SK-N-SH (cell line): Measurements from ENCODE around the gene GLIS1. TPM values are rescaled to one million over a fixed set of nuclear protein-coding genes. Genes with fewer than 3 reads are reported as not detected.

Experiments
- CTCF ChIA-PET: fragments of 300-600, 350-600 bp; formaldehyde crosslinking; extraction: SDS; loops from one replicate; lab custom pipeline; 2021; lab: Yijun Ruan, JAX
- POLR2A ChIA-PET: fragments of 350-600 bp; sonication (Branson Sonifier 250); formaldehyde crosslinking; extraction: SDS; loops from one replicate; lab custom pipeline; 2020; ENCODE audit warnings: antibody characterized with exemption, inconsistent platforms; lab: Yijun Ruan, JAX
- DNase-seq: peaks from one replicate; pipeline ENCODE4 v3.0.0; 2012
- H2AFZ ChIP-seq: fragments of 200-600 bp; sonication (generic); 2 replicates; pipeline ENCODE4 v1.8.1; 2016; ENCODE audit warnings: antibody characterized with exemption, mild to moderate bottlenecking, low read depth
- H3F3A ChIP-seq: fragments of 200-600 bp; sonication (generic); replicated peaks from 2 replicates; pipeline ENCODE3; 2016; ENCODE audit warnings: antibody characterized with exemption, mild to moderate bottlenecking; ENCODE audit not compliant: insufficient read depth
- H3K27ac ChIP-seq, 2 experiments: fragments of 200-500 bp in 1 of 2; fragments of 200-600 bp in 1 of 2; sonication (Bioruptor generic) in 1 of 2; sonication (generic), shearing (Covaris generic) in 1 of 2; 2 replicates each; pipeline versions ENCODE4 v1.5.1 to v1.6.1; 2014 to 2016; ENCODE audit warnings: low read depth in 2 of 2, inconsistent platforms in 1 of 2, low read length in 1 of 2, mild to moderate bottlenecking in 1 of 2, mixed read lengths in 1 of 2
- H3K27me3 ChIP-seq: fragments of 200-600 bp; sonication (generic), shearing (Covaris generic); 2 replicates; pipeline ENCODE4 v1.6.1; 2016; ENCODE audit warnings: mixed run types; ENCODE audit not compliant: insufficient read depth
- H3K36me3 ChIP-seq, 2 experiments: fragments of 200-500 bp in 1 of 2; fragments of 200-600 bp in 1 of 2; sonication (Bioruptor generic) in 1 of 2; sonication (generic) in 1 of 2; replicated peaks in 1 of 2; 2 replicates each; pipeline versions ENCODE3 to v1.5.1; 2014 to 2016; ENCODE audit warnings: low read length in 1 of 2, mild to moderate bottlenecking in 1 of 2; ENCODE audit not compliant: insufficient read depth in 2 of 2, control insufficient read depth in 1 of 2
- H3K4me1 ChIP-seq, 2 experiments: fragments of 200-500 bp in 1 of 2; fragments of 200-600 bp in 1 of 2; sonication (Bioruptor generic) in 1 of 2; sonication (generic), shearing (Covaris generic) in 1 of 2; 2 replicates each; pipeline versions ENCODE4 v1.5.1 to v1.6.1; 2014 to 2016; ENCODE audit warnings: low read depth in 1 of 2, low read length in 1 of 2, mixed run types in 1 of 2; ENCODE audit not compliant: insufficient read depth in 2 of 2, control insufficient read depth in 1 of 2
- H3K4me2 ChIP-seq: fragments of 200-600 bp; sonication (generic), shearing (Covaris generic); 2 replicates; pipeline ENCODE4 v1.6.1; 2017; ENCODE audit warnings: mixed run types
- H3K4me3 ChIP-seq, 2 experiments: fragments of 200-500 bp in 1 of 2; fragments of 200-600 bp in 1 of 2; sonication (Bioruptor generic) in 1 of 2; sonication (generic), shearing (Covaris generic) in 1 of 2; 2 replicates each; pipeline versions ENCODE4 v1.5.1 to v1.8.1; 2014 to 2016; ENCODE audit warnings: low read depth in 2 of 2, inconsistent platforms in 1 of 2, low read length in 1 of 2, mild to moderate bottlenecking in 1 of 2, mixed read lengths in 1 of 2, moderate library complexity in 1 of 2
- H3K79me2 ChIP-seq: fragments of 200-600 bp; sonication (generic); 2 replicates; pipeline ENCODE4 v1.8.1; 2017; ENCODE audit warnings: mild to moderate bottlenecking; ENCODE audit not compliant: insufficient read depth
- H3K9ac ChIP-seq: fragments of 200-600 bp; sonication (generic); 2 replicates; pipeline ENCODE4 v1.6.1; 2017; ENCODE audit warnings: mixed run types
- H3K9me2 ChIP-seq: fragments of 200-600 bp; sonication (generic); 2 replicates; pipeline ENCODE4 v1.6.1; 2017; ENCODE audit warnings: mixed run types
- H3K9me3 ChIP-seq: fragments of 200-600 bp; sonication (generic); 2 replicates; pipeline ENCODE4 v1.6.1; 2017; ENCODE audit warnings: mixed run types, mild to moderate bottlenecking, moderate library complexity
- H4K20me1 ChIP-seq: fragments of 200-600 bp; sonication (generic); 2 replicates; pipeline ENCODE4 v1.6.1; 2017; ENCODE audit warnings: mild to moderate bottlenecking, mixed run types; ENCODE audit not compliant: insufficient read depth
- CHD2 ChIP-seq: fragments of 150-350 bp; IDR thresholded peaks from 2 replicates; pipeline ENCODE4 v1.6.1; 2018; ENCODE audit warnings: low read length; ENCODE audit not compliant: partially characterized antibody
- ELF1 ChIP-seq: IDR thresholded peaks from 2 replicates; pipeline ENCODE4 v1.4.0; 2012
- EZH2phosphoT487 ChIP-seq: fragments of 200-600 bp; sonication (generic); IDR thresholded peaks from 2 replicates; pipeline ENCODE4 v1.6.1; 2017; ENCODE audit warnings: low read depth, mixed run types, mild to moderate bottlenecking, antibody characterized with exemption, moderate library complexity, borderline replicate concordance
- FOSL2 ChIP-seq: IDR thresholded peaks from 2 replicates; pipeline ENCODE4 v1.4.0; 2012; ENCODE audit warnings: low read depth, mild to moderate bottlenecking, moderate library complexity, borderline replicate concordance
- JUND ChIP-seq: IDR thresholded peaks from 2 replicates; pipeline ENCODE4 v1.4.0; 2012
- POLR2AphosphoS5 ChIP-seq: IDR thresholded peaks from 2 replicates; pipeline ENCODE4 v1.6.1; 2012; ENCODE audit warnings: low read depth, low read length
- RCOR1 ChIP-seq: fragments of 150-350 bp; IDR thresholded peaks from 2 replicates; pipeline ENCODE4 v1.6.1; 2017; ENCODE audit warnings: antibody characterized with exemption, low read length
- RFX5 ChIP-seq: IDR thresholded peaks from 2 replicates; pipeline ENCODE4 v1.6.1; 2012; ENCODE audit warnings: mild to moderate bottlenecking, improper control_type of control experiment, low read length
- RXRA ChIP-seq: IDR thresholded peaks from 2 replicates; pipeline ENCODE4 v1.4.0; 2012; ENCODE audit warnings: low read depth, mild to moderate bottlenecking, borderline replicate concordance
- SIN3A ChIP-seq: IDR thresholded peaks from 2 replicates; pipeline ENCODE4 v1.6.1; 2012; ENCODE audit warnings: low read depth, mild to moderate bottlenecking, low read length, moderate library complexity, borderline replicate concordance
- SMC3 ChIP-seq: IDR thresholded peaks from 2 replicates; pipeline ENCODE4 v1.6.1; 2012; ENCODE audit warnings: low read depth, low read length, improper control_type of control experiment
- TAF1 ChIP-seq: IDR thresholded peaks from 2 replicates; pipeline ENCODE4 v1.6.1; 2012; ENCODE audit warnings: low read depth, mild to moderate bottlenecking, low read length, moderate library complexity, borderline replicate concordance
- TCF12 ChIP-seq: IDR thresholded peaks from 2 replicates; pipeline ENCODE4 v1.4.0; 2012
- WGBS: methylation state at CpG from one replicate; pipeline ENCODE4 v1.1.6; 2017; ENCODE audit warnings: low lambda C conversion rate; 5-methylcytosine and 5-hydroxymethylcytosine counted together
- polyA plus RNA-seq, 3 experiments: library from polyadenylated mRNA; depleted of rRNA; stranded (reverse); fragments of >200 nt; gene quantifications; 2 replicates each; pipeline ENCODE4 v1.2.3, GENCODE V29; 2012
- TF ChIP-seq, protein P1 (sequence below): IDR thresholded peaks from 2 replicates; pipeline ENCODE4 v1.4.0; 2012; ENCODE audit warnings: low read depth, borderline replicate concordance
- TF ChIP-seq, protein P2 (sequence below): IDR thresholded peaks from 2 replicates; pipeline ENCODE4 v1.6.1; 2012; ENCODE audit warnings: mild to moderate bottlenecking, low read depth, low read length, moderate library complexity
- TF ChIP-seq, protein P3 (sequence below): fragments of 150-350 bp; IDR thresholded peaks from 2 replicates; pipeline ENCODE4 v1.6.1; 2017; ENCODE audit warnings: antibody characterized with exemption, low read length, low read depth, borderline replicate concordance
- TF ChIP-seq, protein P4 (sequence below): IDR thresholded peaks from 2 replicates; pipeline ENCODE4 v1.4.0; 2012; ENCODE audit warnings: low read depth, borderline replicate concordance

GLIS1 gene
- polyA plus RNA-seq, 1 of the 3 experiments (the other 2 are of a cell fraction): 0.13 TPM

DNA sequence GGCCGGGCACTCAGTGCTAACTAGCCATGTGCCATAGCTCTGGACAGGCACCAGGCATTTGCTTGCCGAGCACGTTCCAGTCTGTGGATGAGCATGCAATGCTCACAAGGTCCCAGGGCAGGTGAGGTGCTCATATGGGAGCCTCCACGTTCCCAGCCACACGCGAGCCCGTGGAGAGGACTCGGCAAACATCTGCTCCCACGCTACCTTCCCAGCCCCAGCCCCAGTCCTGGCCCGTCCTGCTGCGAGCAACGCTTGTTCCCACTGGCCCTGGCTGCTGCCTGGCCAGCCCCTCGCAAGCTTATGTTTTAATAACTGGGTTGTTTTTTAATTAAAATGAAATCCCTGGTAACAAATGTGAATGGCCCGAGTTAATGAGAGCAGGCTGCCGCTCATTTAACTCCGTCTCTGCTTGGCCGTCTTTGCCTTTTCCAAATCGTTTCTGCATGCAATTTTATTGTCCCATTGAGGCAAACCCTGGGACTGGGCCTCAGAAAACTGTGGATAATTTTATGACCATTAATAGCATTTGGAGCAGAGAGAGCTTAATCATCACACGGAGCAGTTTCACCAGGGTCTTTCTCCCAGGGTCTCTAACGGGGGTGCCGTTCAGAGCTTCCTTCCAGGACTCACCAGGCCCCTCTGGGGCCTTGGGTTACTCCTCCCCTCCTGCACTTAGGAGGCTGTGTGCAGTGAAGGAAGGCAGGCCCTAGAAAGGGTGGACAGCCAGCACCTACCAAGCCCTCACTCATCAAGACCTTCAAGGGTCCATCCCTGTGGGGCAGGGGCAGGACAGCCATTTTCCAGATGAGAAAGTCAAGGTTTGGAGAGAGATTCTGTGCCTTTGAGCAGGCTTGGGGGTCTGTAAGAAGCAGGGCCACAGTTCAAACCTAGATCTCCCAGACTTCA is 136.8 kb downstream of the GLIS1 start (continued):
- TF ChIP-seq, protein P1, sequence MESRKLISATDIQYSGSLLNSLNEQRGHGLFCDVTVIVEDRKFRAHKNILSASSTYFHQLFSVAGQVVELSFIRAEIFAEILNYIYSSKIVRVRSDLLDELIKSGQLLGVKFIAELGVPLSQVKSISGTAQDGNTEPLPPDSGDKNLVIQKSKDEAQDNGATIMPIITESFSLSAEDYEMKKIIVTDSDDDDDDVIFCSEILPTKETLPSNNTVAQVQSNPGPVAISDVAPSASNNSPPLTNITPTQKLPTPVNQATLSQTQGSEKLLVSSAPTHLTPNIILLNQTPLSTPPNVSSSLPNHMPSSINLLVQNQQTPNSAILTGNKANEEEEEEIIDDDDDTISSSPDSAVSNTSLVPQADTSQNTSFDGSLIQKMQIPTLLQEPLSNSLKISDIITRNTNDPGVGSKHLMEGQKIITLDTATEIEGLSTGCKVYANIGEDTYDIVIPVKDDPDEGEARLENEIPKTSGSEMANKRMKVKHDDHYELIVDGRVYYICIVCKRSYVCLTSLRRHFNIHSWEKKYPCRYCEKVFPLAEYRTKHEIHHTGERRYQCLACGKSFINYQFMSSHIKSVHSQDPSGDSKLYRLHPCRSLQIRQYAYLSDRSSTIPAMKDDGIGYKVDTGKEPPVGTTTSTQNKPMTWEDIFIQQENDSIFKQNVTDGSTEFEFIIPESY: no peak
- no peak for TF ChIP-seq ELF1
- no peak for TF ChIP-seq CHD2
- TF ChIP-seq, protein P2, sequence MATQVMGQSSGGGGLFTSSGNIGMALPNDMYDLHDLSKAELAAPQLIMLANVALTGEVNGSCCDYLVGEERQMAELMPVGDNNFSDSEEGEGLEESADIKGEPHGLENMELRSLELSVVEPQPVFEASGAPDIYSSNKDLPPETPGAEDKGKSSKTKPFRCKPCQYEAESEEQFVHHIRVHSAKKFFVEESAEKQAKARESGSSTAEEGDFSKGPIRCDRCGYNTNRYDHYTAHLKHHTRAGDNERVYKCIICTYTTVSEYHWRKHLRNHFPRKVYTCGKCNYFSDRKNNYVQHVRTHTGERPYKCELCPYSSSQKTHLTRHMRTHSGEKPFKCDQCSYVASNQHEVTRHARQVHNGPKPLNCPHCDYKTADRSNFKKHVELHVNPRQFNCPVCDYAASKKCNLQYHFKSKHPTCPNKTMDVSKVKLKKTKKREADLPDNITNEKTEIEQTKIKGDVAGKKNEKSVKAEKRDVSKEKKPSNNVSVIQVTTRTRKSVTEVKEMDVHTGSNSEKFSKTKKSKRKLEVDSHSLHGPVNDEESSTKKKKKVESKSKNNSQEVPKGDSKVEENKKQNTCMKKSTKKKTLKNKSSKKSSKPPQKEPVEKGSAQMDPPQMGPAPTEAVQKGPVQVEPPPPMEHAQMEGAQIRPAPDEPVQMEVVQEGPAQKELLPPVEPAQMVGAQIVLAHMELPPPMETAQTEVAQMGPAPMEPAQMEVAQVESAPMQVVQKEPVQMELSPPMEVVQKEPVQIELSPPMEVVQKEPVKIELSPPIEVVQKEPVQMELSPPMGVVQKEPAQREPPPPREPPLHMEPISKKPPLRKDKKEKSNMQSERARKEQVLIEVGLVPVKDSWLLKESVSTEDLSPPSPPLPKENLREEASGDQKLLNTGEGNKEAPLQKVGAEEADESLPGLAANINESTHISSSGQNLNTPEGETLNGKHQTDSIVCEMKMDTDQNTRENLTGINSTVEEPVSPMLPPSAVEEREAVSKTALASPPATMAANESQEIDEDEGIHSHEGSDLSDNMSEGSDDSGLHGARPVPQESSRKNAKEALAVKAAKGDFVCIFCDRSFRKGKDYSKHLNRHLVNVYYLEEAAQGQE: no peak
- TF ChIP-seq, protein P3, sequence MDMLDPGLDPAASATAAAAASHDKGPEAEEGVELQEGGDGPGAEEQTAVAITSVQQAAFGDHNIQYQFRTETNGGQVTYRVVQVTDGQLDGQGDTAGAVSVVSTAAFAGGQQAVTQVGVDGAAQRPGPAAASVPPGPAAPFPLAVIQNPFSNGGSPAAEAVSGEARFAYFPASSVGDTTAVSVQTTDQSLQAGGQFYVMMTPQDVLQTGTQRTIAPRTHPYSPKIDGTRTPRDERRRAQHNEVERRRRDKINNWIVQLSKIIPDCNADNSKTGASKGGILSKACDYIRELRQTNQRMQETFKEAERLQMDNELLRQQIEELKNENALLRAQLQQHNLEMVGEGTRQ: no peak
- TF ChIP-seq FOSL2: no peak
- TF ChIP-seq JUND: no peak
- no peak for TF ChIP-seq TCF12

DNA sequence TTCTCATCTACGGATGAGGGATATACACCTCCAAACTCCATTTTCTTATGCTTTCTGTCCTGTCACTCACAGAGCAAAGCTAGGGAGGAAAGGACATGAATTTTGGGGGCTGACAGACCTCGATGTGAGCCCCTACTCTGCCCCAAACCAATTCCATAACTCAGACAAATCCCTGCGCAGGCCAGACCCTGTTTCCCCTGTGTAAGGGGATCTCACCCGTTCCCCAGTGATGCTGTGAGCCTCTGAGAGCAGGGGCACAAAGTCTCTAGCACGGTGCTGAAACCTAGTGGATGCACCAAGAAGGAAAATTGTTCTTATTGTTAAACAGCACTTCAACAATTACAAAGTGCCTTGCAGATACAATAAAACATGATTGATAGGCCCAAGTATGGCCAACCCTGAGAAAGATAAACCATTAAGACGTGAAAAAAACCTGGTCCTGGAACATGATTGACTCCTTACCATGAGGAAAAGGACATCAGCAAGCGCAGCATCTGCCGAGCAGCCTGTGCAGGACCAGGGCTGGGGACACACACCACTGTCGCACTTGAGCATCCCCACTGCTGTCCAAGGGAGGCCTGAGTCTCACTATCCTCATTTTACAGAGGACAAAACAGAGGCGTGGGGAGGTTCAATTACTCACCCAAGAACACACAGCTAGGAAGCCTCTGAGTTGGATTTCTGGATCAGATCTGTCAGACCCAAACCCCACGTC is 137.8 kb downstream of the GLIS1 start:
- POLR2A ChIA-PET: no interaction called here
- no peaks in the 10 kb centered on the region for H3K9me2 ChIP-seq
- CTCF ChIA-PET: interaction anchor here (0.7 to 2.3 kb wide), 10 partner anchors 8 to 679 kb away, joined by 3 to 9 read pairs (median 4); no protein-coding TSS in a partner anchor
- TF ChIP-seq RCOR1 (no peak), ELF1 (no peak), CHD2 (no peak), POLR2AphosphoS5 (no peak), SMC3 (no peak), RFX5 (no peak), FOSL2 (no peak), EZH2phosphoT487 (no peak), RXRA (no peak), SIN3A (no peak), TAF1 (no peak)
- TF ChIP-seq, protein P4, sequence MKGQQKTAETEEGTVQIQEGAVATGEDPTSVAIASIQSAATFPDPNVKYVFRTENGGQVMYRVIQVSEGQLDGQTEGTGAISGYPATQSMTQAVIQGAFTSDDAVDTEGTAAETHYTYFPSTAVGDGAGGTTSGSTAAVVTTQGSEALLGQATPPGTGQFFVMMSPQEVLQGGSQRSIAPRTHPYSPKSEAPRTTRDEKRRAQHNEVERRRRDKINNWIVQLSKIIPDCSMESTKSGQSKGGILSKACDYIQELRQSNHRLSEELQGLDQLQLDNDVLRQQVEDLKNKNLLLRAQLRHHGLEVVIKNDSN: no peak
- TF ChIP-seq, protein P3: no peak

More for the DNA sequence above, 137.8 kb downstream of the GLIS1 start:
- WGBS: 63% methylated on average over 11 of the region's 11 CpGs
- no peak for DNase-seq
- no peaks in the 10 kb centered on the region for H3K79me2 ChIP-seq
- peaks cover 0 to 3% of the 10 kb centered on the region in 2 experiments; a peak in 1 of 4 replicates for H3K4me1 ChIP-seq
- H3K9me3 ChIP-seq: no peaks in the 10 kb centered on the region
- no peak overlapping the region for H3K4me3 ChIP-seq
- no peak overlapping the region for H2AFZ ChIP-seq
- H4K20me1 ChIP-seq: no peaks in the 10 kb centered on the region
- H3K9ac ChIP-seq: no peak overlapping the region
- H3K27me3 ChIP-seq: no peaks in the 10 kb centered on the region
- H3F3A ChIP-seq: no peaks in the 10 kb centered on the region
- H3K27ac ChIP-seq: no peak overlapping the region
- H3K4me2 ChIP-seq: no peak overlapping the region
- no peaks in the 10 kb centered on the region for H3K36me3 ChIP-seq
